ENCODE results near the gene PCDHGA11.
"Not testable (repeated sequence)": the region's sequence is repeated elsewhere in the genome, so short reads cannot be mapped to it uniquely, and the experiment has no call there.

Gene PCDHGA11

DNA sequence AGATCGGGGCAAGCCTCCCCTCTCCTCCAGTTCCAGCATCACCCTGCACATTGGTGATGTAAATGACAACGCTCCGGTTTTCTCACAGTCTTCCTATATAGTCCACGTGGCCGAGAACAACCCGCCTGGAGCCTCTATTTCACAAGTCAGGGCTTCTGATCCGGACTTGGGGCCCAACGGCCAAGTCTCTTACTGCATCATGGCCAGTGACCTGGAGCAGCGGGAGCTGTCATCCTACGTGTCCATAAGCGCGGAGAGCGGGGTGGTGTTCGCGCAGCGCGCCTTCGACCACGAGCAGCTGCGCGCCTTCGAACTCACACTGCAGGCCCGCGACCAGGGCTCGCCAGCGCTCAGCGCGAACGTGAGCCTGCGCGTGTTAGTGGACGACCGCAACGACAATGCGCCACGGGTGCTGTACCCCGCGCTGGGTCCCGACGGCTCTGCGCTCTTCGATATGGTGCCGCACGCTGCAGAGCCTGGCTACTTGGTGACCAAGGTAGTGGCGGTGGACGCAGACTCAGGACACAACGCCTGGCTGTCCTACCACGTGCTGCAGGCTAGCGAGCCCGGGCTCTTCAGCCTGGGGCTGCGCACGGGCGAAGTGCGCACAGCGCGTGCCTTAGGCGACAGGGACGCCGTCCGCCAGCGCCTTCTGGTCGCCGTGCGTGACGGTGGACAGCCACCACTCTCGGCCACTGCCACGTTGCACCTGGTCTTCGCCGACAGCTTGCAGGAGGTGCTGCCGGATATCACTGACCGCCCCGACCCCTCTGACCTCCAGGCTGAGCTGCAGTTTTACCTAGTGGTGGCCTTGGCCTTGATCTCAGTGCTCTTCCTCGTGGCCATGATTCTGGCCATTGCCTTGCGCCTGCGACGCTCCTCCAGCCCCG is 31.5 kb upstream of the PCDHGA11 start:
- in situ Hi-C loops (cut with HindIII; ENCODE audit: low pct_unique_long_range_greater_than_20kb, low sequenced_read_pairs): no loop called here

DNA sequence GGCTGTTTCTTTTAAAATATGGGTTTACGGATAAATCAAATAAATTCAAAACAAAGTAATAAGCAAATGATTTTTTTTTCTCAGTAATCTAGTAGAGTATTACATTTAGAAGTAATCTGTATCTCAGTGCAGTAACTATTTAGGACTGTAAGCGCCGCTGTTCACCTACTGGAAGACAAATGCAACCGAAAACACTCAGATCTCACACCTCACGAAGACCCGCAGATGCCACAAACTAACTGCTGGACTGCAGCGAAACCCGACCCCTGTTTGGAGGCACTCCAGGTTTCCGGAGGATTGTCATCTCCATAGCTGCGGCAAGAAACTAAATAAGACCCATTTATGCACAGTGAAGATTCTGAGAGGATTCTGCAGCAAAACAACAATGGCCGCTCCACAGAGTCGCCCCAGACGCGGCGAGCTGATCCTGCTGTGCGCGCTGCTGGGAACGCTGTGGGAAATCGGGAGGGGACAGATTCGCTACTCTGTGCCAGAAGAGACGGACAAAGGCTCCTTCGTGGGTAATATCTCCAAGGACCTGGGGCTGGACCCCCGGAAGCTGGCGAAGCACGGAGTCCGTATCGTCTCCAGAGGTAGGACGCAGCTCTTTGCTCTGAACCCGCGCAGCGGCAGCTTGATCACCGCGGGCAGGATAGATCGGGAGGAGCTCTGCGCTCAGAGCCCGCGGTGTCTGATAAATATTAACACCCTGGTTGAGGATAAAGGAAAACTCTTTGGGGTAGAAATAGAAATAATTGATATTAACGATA is 28.2 kb upstream of the PCDHGA11 start, which contains the start of gene PCDHGA8:
TSS of gene PCDHGA8 (plus strand) at position 205 of the 770 bp plus-strand sequence. CDS start at position 386, 181 bp downstream.
- TF ChIP-seq JUND (IDR thresholded peaks at IDR 0.05; ENCODE audit: low read depth): no peak
- in situ Hi-C loops (cut with HindIII; ENCODE audit: low pct_unique_long_range_greater_than_20kb, low sequenced_read_pairs): no loop called here
- DNase-seq (ENCODE audit: low read depth in 1 of 2, low spot score in 1 of 2): no peak

More for the DNA sequence above, 31.5 kb upstream of the PCDHGA11 start:
- TF ChIP-seq JUND (IDR thresholded peaks at IDR 0.05; ENCODE audit: low read depth): no peak
- DNase-seq (ENCODE audit: low read depth in 1 of 2, low spot score in 1 of 2): no peak

- in situ Hi-C loops (cut with HindIII; ENCODE audit: low pct_unique_long_range_greater_than_20kb, low sequenced_read_pairs): no loop called here
- no peak for TF ChIP-seq JUND (IDR thresholded peaks at IDR 0.05; ENCODE audit: low read depth)
- no peak for DNase-seq (ENCODE audit: low read depth in 1 of 2, low spot score in 1 of 2)
These were observed 27.6 kb upstream of the PCDHGA11 start for GRCh38 chr5:141393267-141393666.

DNA sequence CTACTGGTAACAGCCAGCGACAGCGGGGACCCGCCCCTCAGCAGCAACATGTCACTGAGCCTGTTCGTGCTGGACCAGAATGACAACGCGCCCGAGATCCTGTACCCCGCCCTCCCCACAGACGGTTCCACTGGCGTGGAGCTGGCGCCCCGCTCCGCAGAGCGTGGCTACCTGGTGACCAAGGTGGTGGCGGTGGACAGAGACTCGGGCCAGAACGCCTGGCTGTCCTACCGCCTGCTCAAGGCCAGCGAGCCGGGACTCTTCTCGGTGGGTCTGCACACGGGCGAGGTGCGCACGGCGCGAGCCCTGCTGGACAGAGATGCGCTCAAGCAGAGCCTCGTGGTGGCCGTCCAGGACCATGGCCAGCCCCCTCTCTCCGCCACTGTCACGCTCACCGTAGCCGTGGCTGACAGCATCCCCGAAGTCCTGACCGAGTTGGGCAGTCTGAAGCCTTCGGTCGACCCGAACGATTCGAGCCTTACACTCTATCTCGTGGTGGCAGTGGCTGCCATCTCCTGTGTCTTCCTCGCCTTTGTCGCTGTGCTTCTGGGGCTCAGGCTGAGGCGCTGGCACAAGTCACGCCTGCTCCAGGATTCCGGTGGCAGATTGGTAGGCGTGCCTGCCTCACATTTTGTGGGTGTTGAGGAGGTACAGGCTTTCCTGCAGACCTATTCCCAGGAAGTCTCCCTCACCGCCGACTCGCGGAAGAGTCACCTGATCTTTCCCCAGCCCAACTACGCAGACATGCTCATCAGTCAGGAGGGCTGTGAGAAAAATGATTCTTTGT is 26.3 kb upstream of the PCDHGA11 start:
- in situ Hi-C loops (cut with HindIII; ENCODE audit: low pct_unique_long_range_greater_than_20kb, low sequenced_read_pairs); DNase-seq (ENCODE audit: low read depth in 1 of 2, low spot score in 1 of 2): not testable (repeated sequence)

- peak; percentile 85 to 93 for DNase-seq (ENCODE audit: low read depth in 1 of 2, low spot score in 1 of 2)
- in situ Hi-C loops (cut with HindIII; ENCODE audit: low pct_unique_long_range_greater_than_20kb, low sequenced_read_pairs): not testable (repeated sequence)
These were observed 22.9 kb upstream of the PCDHGA11 start, which contains the start of gene PCDHGB5 for GRCh38 chr5:141397756-141398551. Gene PCDHGB5 (plus strand): TSS chr5:141397947. CDS start chr5:141398128, 181 bp downstream.

DNA sequence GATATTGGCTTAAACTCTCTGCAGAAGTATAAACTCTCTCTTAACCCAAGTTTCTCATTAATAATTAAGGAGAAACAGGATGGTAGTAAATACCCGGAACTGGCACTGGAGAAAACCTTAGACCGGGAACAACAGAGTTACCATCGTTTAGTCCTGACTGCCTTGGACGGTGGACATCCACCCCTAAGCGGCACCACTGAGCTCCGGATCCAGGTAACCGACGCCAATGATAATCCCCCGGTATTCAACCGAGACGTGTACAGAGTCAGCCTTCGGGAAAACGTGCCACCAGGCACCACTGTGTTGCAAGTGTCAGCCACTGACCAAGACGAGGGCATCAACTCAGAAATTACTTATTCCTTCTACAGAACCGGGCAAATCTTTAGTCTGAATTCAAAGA is 22.2 kb upstream of the PCDHGA11 start:
- no peak for TF ChIP-seq JUND (IDR thresholded peaks at IDR 0.05; ENCODE audit: low read depth)
- no peak for DNase-seq (ENCODE audit: low read depth in 1 of 2, low spot score in 1 of 2)
- in situ Hi-C loops (cut with HindIII; ENCODE audit: low pct_unique_long_range_greater_than_20kb, low sequenced_read_pairs): no loop called here

- no peak for DNase-seq (ENCODE audit: low read depth in 1 of 2, low spot score in 1 of 2)
- in situ Hi-C loops (cut with HindIII; ENCODE audit: low pct_unique_long_range_greater_than_20kb, low sequenced_read_pairs): no loop called here
These were observed 21.1 kb upstream of the PCDHGA11 start for GRCh38 chr5:141399555-141400258.

GRCh38 chr5:141402553-141403243 is 18.2 kb upstream of the PCDHGA11 start, which contains the start of gene PCDHGA9:
Gene PCDHGA9 (plus strand): TSS chr5:141402778. CDS start chr5:141402953, 175 bp downstream.
- TF ChIP-seq JUND (IDR thresholded peaks at IDR 0.05; ENCODE audit: low read depth): no peak
- DNase-seq (ENCODE audit: low read depth in 1 of 2, low spot score in 1 of 2): no peak
- in situ Hi-C loops (cut with HindIII; ENCODE audit: low pct_unique_long_range_greater_than_20kb, low sequenced_read_pairs): no loop called here

More at GRCh38 chr5:141399555-141400258, 21.1 kb upstream of the PCDHGA11 start:
- no peak for TF ChIP-seq JUND (IDR thresholded peaks at IDR 0.05; ENCODE audit: low read depth)

DNA sequence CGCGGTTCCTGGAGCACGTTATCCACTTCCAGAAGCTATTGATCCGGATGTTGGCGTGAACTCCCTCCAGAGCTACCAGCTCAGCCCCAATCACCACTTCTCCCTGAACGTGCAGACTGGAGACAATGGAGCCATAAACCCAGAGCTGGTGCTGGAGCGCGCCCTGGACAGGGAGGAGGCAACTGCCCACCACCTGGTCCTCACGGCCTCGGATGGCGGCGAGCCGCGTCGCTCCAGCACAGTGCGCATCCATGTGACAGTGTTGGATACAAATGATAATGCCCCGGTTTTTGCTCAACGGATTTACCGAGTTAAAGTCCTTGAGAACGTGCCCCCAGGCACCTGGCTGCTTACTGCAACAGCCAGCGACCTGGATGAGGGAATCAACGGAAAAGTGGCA is 17.5 kb upstream of the PCDHGA11 start:
- in situ Hi-C loops (cut with HindIII; ENCODE audit: low pct_unique_long_range_greater_than_20kb, low sequenced_read_pairs): no loop called here
- DNase-seq (ENCODE audit: low read depth in 1 of 2, low spot score in 1 of 2): no peak
- no peak for TF ChIP-seq JUND (IDR thresholded peaks at IDR 0.05; ENCODE audit: low read depth)

- DNase-seq (ENCODE audit: low read depth in 1 of 2, low spot score in 1 of 2); in situ Hi-C loops (cut with HindIII; ENCODE audit: low pct_unique_long_range_greater_than_20kb, low sequenced_read_pairs): not testable (repeated sequence)
These were observed 12.9 kb upstream of the PCDHGA11 start, which contains the start of gene PCDHGB6 for GRCh38 chr5:141407790-141408505. Gene PCDHGB6 (plus strand): TSS chr5:141408021. CDS start chr5:141408203, 182 bp downstream.
